A673 (cell line): ENCODE results near the gene BAAT.

Experiments used
- EZH2 ChIP-seq: fragments of 200-600 bp; sonication (generic); IDR thresholded peaks from 2 replicates; pipeline ENCODE4 v1.6.1; 2017; ENCODE audit warnings: borderline replicate concordance, low read depth, mild to moderate bottlenecking, mixed read lengths, antibody characterized with exemption, low read length; ENCODE audit not compliant: poor library complexity, severe bottlenecking
- TF ChIP-seq, protein P1 (sequence below): fragments of 300-800, 200-600 bp; sonication (generic); conservative IDR thresholded peaks from 2 replicates; pipeline ENCODE4 v1.5.1; 2017; ENCODE audit warnings: low read depth, mild to moderate bottlenecking, antibody characterized with exemption, low read length, moderate library complexity, mixed read lengths

DNA sequence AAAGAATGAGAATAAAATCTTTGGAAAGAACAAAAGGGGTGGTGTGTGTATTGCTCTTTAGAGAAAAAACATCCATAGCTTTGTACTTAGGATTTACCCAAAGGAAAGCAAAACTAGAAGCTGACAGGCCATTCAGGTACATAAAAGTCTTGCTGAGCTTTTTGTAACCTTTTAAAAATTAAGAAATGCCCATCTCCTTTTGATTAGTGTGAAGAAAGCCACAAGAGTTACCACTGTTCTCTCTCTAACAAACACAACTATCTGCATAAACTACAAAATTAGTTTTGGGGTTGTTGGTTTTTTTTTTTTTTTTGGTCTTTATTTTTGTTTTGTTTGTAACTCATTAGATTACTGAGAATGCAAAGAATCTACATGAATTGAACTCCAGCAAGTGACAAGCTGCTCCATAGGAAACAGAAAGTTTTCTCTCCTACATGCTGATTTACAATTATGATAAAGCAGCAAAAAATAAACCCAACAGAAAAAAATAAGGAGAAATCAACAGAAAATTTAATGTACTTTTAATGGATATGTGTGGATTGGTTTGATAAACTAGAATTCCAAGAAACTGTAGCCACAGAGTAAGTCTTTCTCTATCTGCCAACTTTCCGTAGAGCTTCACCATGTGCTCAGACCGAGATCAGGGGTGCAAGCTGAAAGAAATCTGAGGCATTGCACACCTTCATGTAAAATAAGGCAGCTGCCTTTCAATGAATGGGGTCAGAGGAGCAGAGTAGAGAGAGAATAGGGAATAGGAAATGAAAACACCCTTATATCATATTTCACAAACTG is 12.3 kb downstream of the BAAT start:
- TF ChIP-seq, protein P1, sequence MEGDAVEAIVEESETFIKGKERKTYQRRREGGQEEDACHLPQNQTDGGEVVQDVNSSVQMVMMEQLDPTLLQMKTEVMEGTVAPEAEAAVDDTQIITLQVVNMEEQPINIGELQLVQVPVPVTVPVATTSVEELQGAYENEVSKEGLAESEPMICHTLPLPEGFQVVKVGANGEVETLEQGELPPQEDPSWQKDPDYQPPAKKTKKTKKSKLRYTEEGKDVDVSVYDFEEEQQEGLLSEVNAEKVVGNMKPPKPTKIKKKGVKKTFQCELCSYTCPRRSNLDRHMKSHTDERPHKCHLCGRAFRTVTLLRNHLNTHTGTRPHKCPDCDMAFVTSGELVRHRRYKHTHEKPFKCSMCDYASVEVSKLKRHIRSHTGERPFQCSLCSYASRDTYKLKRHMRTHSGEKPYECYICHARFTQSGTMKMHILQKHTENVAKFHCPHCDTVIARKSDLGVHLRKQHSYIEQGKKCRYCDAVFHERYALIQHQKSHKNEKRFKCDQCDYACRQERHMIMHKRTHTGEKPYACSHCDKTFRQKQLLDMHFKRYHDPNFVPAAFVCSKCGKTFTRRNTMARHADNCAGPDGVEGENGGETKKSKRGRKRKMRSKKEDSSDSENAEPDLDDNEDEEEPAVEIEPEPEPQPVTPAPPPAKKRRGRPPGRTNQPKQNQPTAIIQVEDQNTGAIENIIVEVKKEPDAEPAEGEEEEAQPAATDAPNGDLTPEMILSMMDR: no peak
- TF ChIP-seq EZH2: no peak
